Effector memory CD4-positive, alpha-beta T cell (primary cell): ENCODE results near the gene DGKD.

Experiments used
- DNase-seq, 3 donors: peaks; one replicate each; pipeline ENCODE4 v3.0.0-alpha.2; 2020
- H3K27ac ChIP-seq: 2 replicates; pipeline ENCODE4 v1.7.0; 2013; ENCODE audit warnings: mild to moderate bottlenecking, low read length, moderate library complexity; ENCODE audit not compliant: insufficient read depth, poor library complexity, severe bottlenecking
- H3K27me3 ChIP-seq: replicated peaks from 2 replicates; pipeline ENCODE4 v1.7.0; 2013; ENCODE audit warnings: mild to moderate bottlenecking, low read length; ENCODE audit not compliant: insufficient read depth, control insufficient read depth, poor library complexity, severe bottlenecking
- H3K36me3 ChIP-seq: 2 replicates; pipeline ENCODE4 v1.7.0; 2013; ENCODE audit warnings: mild to moderate bottlenecking, low read length, moderate library complexity; ENCODE audit not compliant: control insufficient read depth, insufficient read depth
- H3K4me1 ChIP-seq: 2 replicates; pipeline ENCODE4 v1.7.0; 2013; ENCODE audit warnings: low read length, mild to moderate bottlenecking; ENCODE audit not compliant: control insufficient read depth, insufficient read depth, poor library complexity, severe bottlenecking
- H3K4me3 ChIP-seq: 2 replicates; pipeline ENCODE4 v1.7.0; 2013; ENCODE audit warnings: low read length, low read depth, mild to moderate bottlenecking; ENCODE audit not compliant: insufficient read depth, poor library complexity, severe bottlenecking
- H3K9me3 ChIP-seq: 2 replicates; pipeline ENCODE4 v1.7.0; 2013; ENCODE audit warnings: mild to moderate bottlenecking, low read length, moderate library complexity; ENCODE audit not compliant: control insufficient read depth

Gene DGKD

GRCh38 chr2:233422050-233422639 is 67.9 kb downstream of the DGKD start:
- peaks cover 67% of the 10 kb centered on the region for H3K4me1 ChIP-seq
- peak overlapping the region; percentile 73 for H3K27ac ChIP-seq
- no peaks in the 10 kb centered on the region for H3K9me3 ChIP-seq
- H3K36me3 ChIP-seq = no peaks in the 10 kb centered on the region
- DNase-seq = peak; percentile 40 to 48 (median 42)
- H3K27me3 ChIP-seq = no peaks in the 10 kb centered on the region
- peak overlapping the region; percentile 12 for H3K4me3 ChIP-seq

GRCh38 chr2:233422649-233423551 is 68.6 kb downstream of the DGKD start:
- Histone ChIP-seq H3K27ac (peak overlapping the region; percentile 73), H3K4me1 (peaks cover 64% of the 10 kb centered on the region), H3K27me3 (no peaks in the 10 kb centered on the region), H3K4me3 (peak overlapping the region; percentile 12), H3K9me3 (no peaks in the 10 kb centered on the region), H3K36me3 (no peaks in the 10 kb centered on the region)
- DNase-seq = no peak

GRCh38 chr2:233423552-233423860 is 69.2 kb downstream of the DGKD start:
- DNase-seq = no peak
- peaks cover 58% of the 10 kb centered on the region for H3K4me1 ChIP-seq
- H3K36me3 ChIP-seq = no peaks in the 10 kb centered on the region
- H3K27ac ChIP-seq = peak overlapping the region; percentile 73
- no peaks in the 10 kb centered on the region for H3K27me3 ChIP-seq
- no peaks in the 10 kb centered on the region for H3K9me3 ChIP-seq
- H3K4me3 ChIP-seq = no peak overlapping the region

GRCh38 chr2:233424154-233424951 is 70.1 kb downstream of the DGKD start:
- Histone ChIP-seq H3K36me3 (no peaks in the 10 kb centered on the region), H3K4me1 (peaks cover 57% of the 10 kb centered on the region), H3K27me3 (no peaks in the 10 kb centered on the region), H3K27ac (no peak overlapping the region), H3K9me3 (no peaks in the 10 kb centered on the region), H3K4me3 (no peak overlapping the region)
- no peak for DNase-seq

- Histone ChIP-seq H3K9me3 (no peaks in the 10 kb centered on the region), H3K27ac (no peak overlapping the region), H3K4me3 (no peak overlapping the region), H3K4me1 (peaks cover 45% of the 10 kb centered on the region), H3K27me3 (no peaks in the 10 kb centered on the region), H3K36me3 (no peaks in the 10 kb centered on the region)
- no peak for DNase-seq
These were observed 72.5 kb downstream of the DGKD start for GRCh38 chr2:233426619-233427342.

- Histone ChIP-seq H3K4me3 (no peak overlapping the region), H3K4me1 (peaks cover 34% of the 10 kb centered on the region), H3K27me3 (no peaks in the 10 kb centered on the region)
These were observed 73.7 kb downstream of the DGKD start for GRCh38 chr2:233428008-233428407.

GRCh38 chr2:233428438-233428837 is 74.1 kb downstream of the DGKD start:
- Histone ChIP-seq H3K9me3 (no peaks in the 10 kb centered on the region), H3K4me1 (peaks cover 29% of the 10 kb centered on the region), H3K36me3 (no peaks in the 10 kb centered on the region), H3K4me3 (no peak overlapping the region), H3K27me3 (no peaks in the 10 kb centered on the region), H3K27ac (no peak overlapping the region)
- DNase-seq = no peak

More at GRCh38 chr2:233428008-233428407, 73.7 kb downstream of the DGKD start:
- H3K36me3 ChIP-seq = no peaks in the 10 kb centered on the region
- no peaks in the 10 kb centered on the region for H3K9me3 ChIP-seq
- no peak overlapping the region for H3K27ac ChIP-seq
- no peak for DNase-seq

- Histone ChIP-seq H3K36me3 (no peaks in the 10 kb centered on the region), H3K4me1 (peaks cover 20% of the 10 kb centered on the region), H3K4me3 (no peak overlapping the region), H3K27me3 (no peaks in the 10 kb centered on the region), H3K9me3 (no peaks in the 10 kb centered on the region), H3K27ac (no peak overlapping the region)
- DNase-seq = no peak
These were observed 75.0 kb downstream of the DGKD start for GRCh38 chr2:233429175-233429897.

GRCh38 chr2:233430081-233430480 is 75.8 kb downstream of the DGKD start:
- H3K27ac ChIP-seq = no peak overlapping the region
- DNase-seq = no peak
- peaks cover 7% of the 10 kb centered on the region for H3K36me3 ChIP-seq
- H3K4me3 ChIP-seq = no peak overlapping the region
- no peaks in the 10 kb centered on the region for H3K27me3 ChIP-seq
- peaks cover 18% of the 10 kb centered on the region for H3K4me1 ChIP-seq
- H3K9me3 ChIP-seq = no peaks in the 10 kb centered on the region
